GM19452 (cell line): Measurements from ENCODE around the gene SGCD.
"Not testable (repeated sequence)": the region's sequence is repeated elsewhere in the genome, so short reads cannot be mapped to it uniquely, and the experiment has no call there.

Source experiments
- ATAC-seq: cut with Tn5 transposase; IDR thresholded peaks from one replicate; pipeline ENCODE4 v1.9.1; 2021; ENCODE audit not compliant: unreplicated experiment

The SGCD gene

GRCh38 chr5:156617426-156617825, 290.5 kb downstream of the SGCD start:
- no peak for ATAC-seq

GRCh38 chr5:156618601-156619000, 291.6 kb downstream of the SGCD start:
- ATAC-seq: no peak

- no peak for ATAC-seq
These were observed 294.8 kb downstream of the SGCD start for GRCh38 chr5:156621719-156622118.

DNA sequence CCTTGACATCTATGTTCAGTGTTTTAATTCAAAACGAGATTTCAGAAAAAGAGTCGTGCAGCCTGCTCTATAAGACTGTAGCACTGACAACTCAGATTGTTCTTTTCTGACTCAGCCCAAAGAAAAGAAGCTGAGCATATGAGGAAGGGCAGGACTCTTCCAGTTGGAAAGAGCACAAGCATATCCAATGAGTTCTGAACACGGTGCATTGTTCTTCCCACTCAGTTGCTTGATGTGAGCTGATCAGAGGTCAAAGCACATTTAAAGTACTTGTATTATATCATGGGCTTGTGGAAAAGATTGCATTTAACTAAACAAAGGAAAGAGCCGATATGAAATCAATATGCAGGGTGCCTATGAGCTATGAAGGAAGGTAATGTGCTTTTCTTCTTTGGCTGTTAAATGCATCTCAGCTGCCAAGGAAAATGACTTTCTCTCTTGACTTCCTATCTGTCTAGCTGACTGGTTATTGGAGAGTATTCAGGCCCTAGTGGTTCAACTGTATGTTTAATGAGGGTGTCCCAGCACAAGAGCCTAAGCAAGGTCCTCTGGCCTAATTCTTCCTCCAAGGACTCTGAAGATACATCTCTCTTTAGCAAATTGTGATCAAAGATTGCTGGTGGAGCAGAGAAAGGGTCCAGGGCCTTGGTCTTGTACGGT, 296.5 kb downstream of the SGCD start:
- no peak for ATAC-seq

DNA sequence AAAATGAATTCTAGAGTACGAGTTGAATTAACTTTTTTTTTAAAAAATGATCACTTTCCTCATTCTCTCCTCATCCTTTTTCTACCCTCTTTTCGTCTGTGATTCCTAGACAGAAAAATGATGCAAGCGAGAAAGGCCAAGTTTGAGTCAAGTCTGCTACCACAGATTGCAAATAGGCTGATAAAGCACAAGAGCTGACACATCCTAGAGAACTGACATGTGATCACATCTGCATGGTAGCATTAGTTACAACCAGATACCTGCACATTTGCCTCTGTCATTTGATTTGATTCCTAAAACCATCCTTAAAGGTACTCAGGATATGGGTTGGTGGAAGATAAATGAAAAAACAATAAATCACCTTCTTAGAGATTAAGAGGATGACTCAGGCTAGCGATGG, 297.7 kb downstream of the SGCD start:
- ATAC-seq: no peak

- ATAC-seq: no peak
These were observed 301.5 kb downstream of the SGCD start for GRCh38 chr5:156628421-156628820.

DNA sequence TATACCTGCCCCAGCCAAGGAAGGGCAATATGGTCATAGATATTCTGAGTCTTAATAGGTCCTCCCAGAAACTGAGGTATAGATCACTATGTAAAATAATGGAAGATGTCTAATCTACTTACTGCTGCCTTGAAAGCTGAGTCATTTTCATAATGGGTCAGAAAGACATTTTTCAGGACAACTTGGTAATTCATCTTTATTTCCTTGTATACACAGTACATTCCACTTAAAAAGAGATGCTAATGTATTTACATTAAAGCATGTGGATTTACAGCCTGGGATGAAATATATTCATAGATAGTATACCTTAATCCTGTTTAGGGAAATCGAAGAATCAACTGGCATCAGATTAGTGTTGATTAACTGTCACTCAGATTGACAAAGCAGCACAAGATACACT, 304.0 kb downstream of the SGCD start:
- no peak for ATAC-seq

GRCh38 chr5:156634301-156634700, 307.3 kb downstream of the SGCD start:
- no peak for ATAC-seq

GRCh38 chr5:156640691-156641241, 313.8 kb downstream of the SGCD start:
- ATAC-seq: no peak

DNA sequence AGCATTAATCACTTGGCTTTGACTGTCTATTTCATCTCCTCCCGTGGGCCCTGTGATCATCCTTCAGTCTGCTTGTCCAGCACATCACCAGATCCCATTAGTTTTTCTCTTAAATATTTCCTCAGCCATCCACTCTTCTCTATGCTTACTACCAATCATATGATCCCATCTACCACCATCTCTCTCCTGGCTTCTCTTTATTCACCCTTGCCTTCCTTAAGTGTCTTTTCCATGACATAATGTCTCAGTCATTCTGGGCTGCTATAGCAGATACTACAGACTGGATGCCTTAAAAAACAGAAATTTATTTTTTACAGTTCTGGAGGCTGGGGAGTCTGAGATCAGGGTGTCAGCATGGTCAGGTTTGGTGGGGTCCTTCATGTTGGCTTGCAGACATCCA, 314.7 kb downstream of the SGCD start:
- ATAC-seq: no peak

DNA sequence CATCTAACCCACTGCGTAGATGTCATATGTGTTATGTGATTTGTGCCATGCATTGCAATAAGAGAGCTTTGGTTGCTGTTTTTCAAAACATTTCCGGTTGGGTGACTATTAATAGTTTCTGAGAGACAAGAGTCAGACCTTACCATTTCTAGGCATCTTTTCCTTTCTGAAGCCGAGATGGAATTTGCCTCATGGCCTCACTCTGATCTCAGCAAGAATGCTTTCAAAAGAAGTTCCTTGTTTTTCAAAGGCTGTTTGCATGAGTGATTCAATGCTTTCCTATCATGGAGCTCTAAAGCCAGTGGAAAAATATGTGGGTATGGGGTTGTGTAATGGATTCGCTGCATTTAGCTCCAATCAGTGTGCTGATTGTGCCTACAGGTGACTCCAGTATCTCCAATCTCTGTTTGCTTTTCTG, 320.1 kb downstream of the SGCD start:
- ATAC-seq: no peak

DNA sequence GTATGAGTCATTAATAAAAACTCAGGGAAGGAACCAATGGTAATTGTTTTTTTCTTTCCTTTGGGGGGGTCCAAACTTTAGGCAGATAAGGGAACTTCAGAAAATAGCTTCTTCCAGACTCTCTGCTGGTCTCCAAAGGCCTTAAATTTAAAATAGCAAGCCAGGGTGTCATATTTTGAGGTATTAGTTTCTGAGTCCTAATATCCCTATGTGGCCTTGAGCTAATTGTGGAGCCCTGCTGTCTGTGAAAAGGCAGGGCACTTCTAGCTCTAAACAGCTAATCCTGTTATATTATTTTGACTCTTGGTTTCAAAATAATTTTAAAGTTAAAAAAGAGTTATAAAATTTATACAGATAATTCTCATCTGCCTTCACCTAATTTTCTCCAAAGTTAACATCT, 327.5 kb downstream of the SGCD start:
- no peak for ATAC-seq

DNA sequence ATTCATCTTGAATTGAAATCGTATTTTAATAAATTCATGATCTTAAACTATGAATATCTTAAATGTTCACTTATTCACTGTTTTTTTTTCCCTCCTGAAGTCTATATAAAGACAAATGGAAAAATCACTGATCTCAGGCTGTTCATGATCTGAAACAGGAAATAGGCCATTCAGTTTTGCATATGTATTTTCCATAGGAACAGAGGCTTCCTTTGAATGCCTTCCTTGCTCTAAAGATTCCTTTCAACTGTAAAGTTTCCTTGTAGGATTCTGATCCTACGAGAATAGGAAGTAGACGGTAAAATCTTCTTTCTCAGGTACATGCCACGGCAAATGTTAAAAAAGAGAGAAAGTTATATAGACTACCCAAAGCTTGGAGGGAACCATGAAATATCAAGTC, 328.8 kb downstream of the SGCD start:
- ATAC-seq: no peak

DNA sequence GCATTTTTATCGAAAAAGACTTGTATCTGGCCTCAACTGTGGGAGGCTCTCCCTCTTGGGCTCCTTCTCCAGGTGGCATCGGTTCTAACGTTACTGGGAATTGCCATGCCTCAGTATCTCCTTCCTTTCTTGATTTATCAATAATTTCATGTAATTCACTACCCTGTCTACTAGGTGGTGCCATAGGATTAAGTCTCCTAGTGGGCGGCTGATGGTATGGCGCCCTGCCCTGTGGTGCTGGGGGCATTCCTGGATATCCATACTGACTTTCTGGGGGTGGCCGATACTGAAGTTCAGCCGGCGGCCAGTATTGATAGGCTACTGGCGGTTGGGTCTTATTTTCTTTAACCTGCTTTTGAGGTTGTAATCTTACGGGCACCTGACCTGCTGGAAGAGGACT, 337.9 kb downstream of the SGCD start:
- ATAC-seq: not testable (repeated sequence)

GRCh38 chr5:156666686-156667085, 339.7 kb downstream of the SGCD start:
- not testable (repeated sequence) for ATAC-seq

DNA sequence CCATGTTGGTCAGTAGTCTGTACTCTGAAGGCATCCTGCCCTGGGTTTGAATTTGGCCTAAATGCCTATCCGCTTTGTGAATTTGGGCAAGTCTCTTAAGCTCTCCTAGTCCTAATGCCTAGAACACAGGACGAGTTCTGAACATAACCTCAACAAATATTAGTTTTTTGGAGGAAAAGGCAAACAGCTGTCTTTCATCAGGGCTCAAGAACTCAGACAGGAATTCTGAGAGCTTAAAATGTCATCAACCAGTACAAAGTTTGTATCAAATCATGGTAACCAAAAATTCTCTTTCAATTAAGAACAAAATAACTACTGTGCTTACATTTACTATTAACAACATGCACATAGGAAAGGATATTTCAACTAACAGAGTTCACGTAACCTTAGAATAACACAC, 340.7 kb downstream of the SGCD start:
- ATAC-seq: no peak

DNA sequence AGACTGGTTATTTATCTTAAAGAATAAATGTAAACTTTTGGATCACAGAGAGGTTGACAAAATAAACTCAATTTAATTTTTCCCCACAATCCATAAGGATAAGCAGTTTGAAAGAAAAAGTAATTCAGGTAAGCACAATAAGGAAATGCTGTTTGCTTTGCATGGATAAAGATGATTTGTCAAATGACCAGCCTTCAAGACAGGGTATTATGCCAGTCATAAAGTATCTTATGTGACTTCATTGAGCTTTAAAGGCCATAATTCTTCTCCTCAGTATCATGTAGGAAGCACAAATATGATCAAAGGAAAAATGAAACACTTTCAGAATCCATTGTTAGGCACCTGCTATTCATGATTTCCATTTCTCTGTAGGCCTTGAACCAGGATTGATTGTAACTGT, 342.5 kb downstream of the SGCD start:
- ATAC-seq: no peak

GRCh38 chr5:156670615-156671014, 343.7 kb downstream of the SGCD start:
- ATAC-seq: no peak

- no peak for ATAC-seq
These were observed 348.4 kb downstream of the SGCD start for GRCh38 chr5:156675395-156675794.

DNA sequence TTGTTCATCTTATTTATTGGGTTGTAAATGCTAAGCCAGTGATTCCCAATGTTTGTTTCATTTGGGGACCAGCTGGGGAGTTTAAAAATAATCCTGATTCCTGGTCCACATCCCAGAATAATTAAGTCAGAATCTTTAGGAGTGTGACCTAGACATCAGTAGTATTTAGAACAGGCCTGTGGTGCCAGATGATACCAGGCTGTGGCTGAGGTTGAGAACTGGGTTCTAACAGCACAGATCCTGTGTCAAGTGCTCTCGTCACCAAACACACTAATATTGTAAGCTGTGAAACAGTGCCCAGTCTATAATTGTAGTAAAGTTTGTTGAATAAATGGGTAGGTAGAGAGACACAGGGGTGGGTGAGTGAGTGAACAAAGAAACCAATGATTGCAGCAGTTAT, 351.0 kb downstream of the SGCD start:
- ATAC-seq: no peak

- ATAC-seq: no peak
These were observed 351.5 kb downstream of the SGCD start for GRCh38 chr5:156678484-156678883.

DNA sequence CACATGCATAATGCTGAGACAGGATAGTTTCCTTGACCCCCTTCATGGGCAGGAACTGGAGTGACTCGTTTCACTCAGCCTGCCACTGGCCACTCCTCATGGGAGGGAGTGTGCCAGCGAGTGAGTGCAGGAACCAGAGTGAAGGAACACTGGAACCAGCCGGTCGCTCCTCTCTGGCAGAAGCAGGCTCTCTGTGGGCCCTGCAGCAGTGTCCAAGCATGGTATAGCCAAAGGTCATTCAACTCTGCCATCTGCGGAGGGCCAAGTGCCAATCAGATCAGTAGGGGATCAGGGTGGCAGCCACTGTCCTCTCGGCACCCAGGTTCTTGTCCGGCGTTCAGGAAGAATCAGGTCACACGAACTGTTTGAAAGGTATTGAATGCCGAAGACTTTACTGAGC, 353.9 kb downstream of the SGCD start:
- no peak for ATAC-seq

DNA sequence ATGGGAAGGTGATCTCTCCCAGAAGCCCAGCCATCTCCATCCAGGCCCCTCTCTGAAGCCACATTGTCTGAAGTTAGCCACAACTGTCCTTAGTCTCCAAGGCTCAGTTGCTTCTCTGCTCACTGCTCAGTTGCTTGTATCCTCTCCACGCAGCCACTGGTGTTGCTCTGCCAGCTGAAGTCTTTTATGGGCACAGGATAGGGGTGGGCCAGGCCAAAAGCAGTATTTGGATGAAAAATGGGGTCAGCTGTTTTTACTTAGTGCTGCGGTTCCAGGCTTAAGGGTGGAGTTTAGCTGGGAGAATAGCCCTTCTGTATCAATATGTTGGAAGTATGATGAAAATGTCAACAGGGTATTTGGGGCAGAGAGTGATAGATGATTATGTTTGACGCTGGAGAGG, 354.3 kb downstream of the SGCD start:
- ATAC-seq: no peak
